CD8-positive, alpha-beta memory T cell (primary cell): ENCODE data around the gene JOSD1. TPM values are rescaled to one million over a fixed set of nuclear protein-coding genes. Genes with fewer than 3 reads are reported as not detected.

ENCODE experiments used
- CTCF ChIA-PET: fragments of 350-600 bp; sonication (Branson Sonifier 250); formaldehyde crosslinking; loops from one replicate; lab custom pipeline; 2021; ENCODE audit warnings: antibody characterized with exemption; lab: Charles Lee
- POLR2A ChIA-PET: fragments of 350-600 bp; sonication (Branson Sonifier 250); formaldehyde crosslinking; loops from one replicate; lab custom pipeline; 2021; ENCODE audit warnings: antibody characterized with exemption; lab: Charles Lee
- DNase-seq, 5 donors: peaks; one replicate each; pipeline versions ENCODE4 v3.0.0 to v3.0.0-alpha.2; 2020 to 2022; ENCODE audit warnings: mixed read lengths in 1 of 5
- H3K27ac ChIP-seq: one replicate; pipeline ENCODE4 v1.7.0; 2013; ENCODE audit warnings: low read depth, mild to moderate bottlenecking, low read length, moderate library complexity
- H3K27me3 ChIP-seq: 2 replicates; pipeline ENCODE4 v1.7.0; 2013; ENCODE audit warnings: low read length, mild to moderate bottlenecking; ENCODE audit not compliant: insufficient read depth, poor library complexity, severe bottlenecking
- H3K36me3 ChIP-seq: 2 replicates; pipeline ENCODE4 v1.7.0; 2013; ENCODE audit warnings: mild to moderate bottlenecking, low read length, moderate library complexity; ENCODE audit not compliant: insufficient read depth
- H3K4me1 ChIP-seq: 2 replicates; pipeline ENCODE4 v1.7.0; 2013; ENCODE audit warnings: mild to moderate bottlenecking, low read length, moderate library complexity; ENCODE audit not compliant: insufficient read depth
- H3K4me3 ChIP-seq: 2 replicates; pipeline ENCODE4 v1.7.0; 2013; ENCODE audit warnings: mild to moderate bottlenecking, low read length
- H3K9me3 ChIP-seq: 2 replicates; pipeline ENCODE4 v1.7.0; 2013; ENCODE audit warnings: mild to moderate bottlenecking, low read length
- H3K27ac Mint-ChIP-seq, 8 donors: one replicate each; pipeline ENCODE4 v1.8.0; 2020 to 2021; ENCODE audit warnings: mixed read lengths in 8 of 8, mild to moderate bottlenecking in 6 of 8, inconsistent platforms in 3 of 8, moderate library complexity in 3 of 8
- H3K27me3 Mint-ChIP-seq, 2 donors: one replicate each; pipeline ENCODE4 v1.8.0; 2020 to 2021; ENCODE audit warnings: mixed read lengths in 2 of 2, mild to moderate bottlenecking in 1 of 2, moderate library complexity in 1 of 2
- H3K36me3 Mint-ChIP-seq, 3 donors: one replicate each; pipeline ENCODE4 v1.8.0; 2020 to 2021; ENCODE audit warnings: mixed read lengths in 3 of 3, inconsistent platforms in 1 of 3, mild to moderate bottlenecking in 1 of 3
- H3K4me1 Mint-ChIP-seq, 3 donors: one replicate each; pipeline ENCODE4 v1.8.0; 2020 to 2021; ENCODE audit warnings: mixed read lengths in 3 of 3, inconsistent platforms in 1 of 3, mild to moderate bottlenecking in 1 of 3
- H3K4me3 Mint-ChIP-seq, 7 donors: one replicate each; pipeline ENCODE4 v1.8.0; 2020 to 2021; ENCODE audit warnings: mixed read lengths in 7 of 7, mild to moderate bottlenecking in 6 of 7, moderate library complexity in 4 of 7, inconsistent platforms in 2 of 7
- H3K9me3 Mint-ChIP-seq, 5 donors: one replicate each; pipeline ENCODE4 v1.8.0; 2020 to 2022; ENCODE audit warnings: mixed read lengths in 5 of 5, mild to moderate bottlenecking in 3 of 5, moderate library complexity in 2 of 5, inconsistent platforms in 1 of 5
- polyA plus RNA-seq: library from polyadenylated mRNA; unstranded; fragments of 300-500 nt; fragmentation: Illumina TruSeq; gene quantifications from one replicate; pipeline ENCODE4 v1.2.3, GENCODE V29; 2021
- total RNA-seq, 2 experiments: library from RNA; stranded (reverse); gene quantifications; one replicate each; pipeline ENCODE4 v1.2.3, GENCODE V29; 2021

The JOSD1 gene
- total and polyA plus RNA-seq, 3 experiments from 2014 or later = 9.3 to 96.4 (median 86.0) TPM

DNA sequence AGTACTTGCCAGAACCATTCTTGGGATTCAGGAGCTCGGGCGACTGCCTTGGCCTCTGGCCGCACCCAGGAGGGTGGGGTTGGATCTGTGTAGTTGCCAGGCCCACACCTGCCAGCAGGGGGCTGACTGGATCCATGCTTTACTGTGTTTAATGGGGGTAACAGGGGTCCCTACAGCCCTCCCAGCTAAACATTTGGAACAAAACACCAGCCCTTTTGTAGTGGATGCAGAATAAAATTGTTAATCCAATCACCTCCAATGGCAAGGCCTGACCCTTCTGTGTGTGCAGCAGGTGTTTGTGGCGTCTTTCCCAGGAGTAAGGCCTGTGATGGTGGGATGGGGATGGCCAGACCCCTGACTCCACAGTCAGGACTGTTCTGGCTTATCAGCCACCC, 32.6 kb upstream of the JOSD1 start:
- Histone ChIP-seq H3K4me1 (peaks cover 20% of the 10 kb centered on the region), H3K9me3 (no peaks in the 10 kb centered on the region), H3K4me3 (no peak overlapping the region), H3K27ac (no peak overlapping the region), H3K27me3 (no peaks in the 10 kb centered on the region), H3K36me3 (peaks cover 57% of the 10 kb centered on the region)
- Mint-ChIP-seq H3K27me3 (peaks cover 0 to 9% of the 10 kb centered on the region in 2 donors), H3K27ac (peak overlapping the region; percentile 48 to 91 (median 87)), H3K9me3 (no peaks in the 10 kb centered on the region), H3K4me1 (peaks cover 37 to 80% (median 43%) of the 10 kb centered on the region in 3 donors), H3K4me3 (peak overlapping the region in 3 of 7 donors; percentile 27 to 80 (median 37)), H3K36me3 (peaks cover 5 to 95% (median 15%) of the 10 kb centered on the region in 3 donors)
- POLR2A ChIA-PET = interaction anchor here (0.5 to 13.9 kb wide), 10 partner anchors 8 to 270 kb away, joined by 3 to 275 read pairs (median 13); partner anchors contain the start of genes GTPBP1 and SUN2
- CTCF ChIA-PET = interaction anchor here (1.2 to 7.6 kb wide), 9 partner anchors 10 to 136 kb away, joined by 5 to 83 read pairs (median 13); partner anchors contain the start of gene SUN2
- peak; percentile 28 to 75 (median 43) for DNase-seq

DNA sequence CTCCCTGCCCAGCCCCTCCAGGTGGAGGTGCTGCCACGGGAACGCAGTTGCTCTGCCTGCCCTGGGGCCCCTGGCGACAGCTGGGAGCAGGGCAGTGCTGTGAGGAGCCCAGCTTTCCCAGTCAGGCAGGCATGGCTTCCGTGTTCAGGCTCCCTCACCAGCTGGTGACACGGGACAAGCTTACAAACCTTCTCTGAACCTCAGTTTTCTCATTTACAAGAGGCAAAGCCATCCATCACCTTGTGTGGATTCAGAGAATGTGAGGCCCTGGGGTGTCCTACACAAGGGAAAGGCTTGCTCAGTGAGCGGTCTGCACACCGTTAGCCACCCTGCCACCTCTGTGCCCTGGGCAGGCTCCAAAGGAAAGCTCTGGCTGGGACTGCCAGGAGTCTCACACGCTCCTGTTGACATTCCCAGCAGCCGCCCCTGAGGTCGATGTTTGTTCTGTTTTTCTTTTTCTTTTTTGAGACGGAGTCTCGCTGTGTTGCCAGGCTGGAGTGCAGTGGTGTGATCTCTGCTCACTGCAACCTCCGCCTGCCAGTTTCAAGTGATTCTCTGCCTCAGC, 31.6 kb upstream of the JOSD1 start:
- Histone ChIP-seq H3K27ac (no peak overlapping the region), H3K4me3 (no peak overlapping the region), H3K36me3 (peaks cover 57% of the 10 kb centered on the region), H3K4me1 (peaks cover 10% of the 10 kb centered on the region), H3K27me3 (no peaks in the 10 kb centered on the region), H3K9me3 (no peaks in the 10 kb centered on the region)
- Mint-ChIP-seq H3K4me1 (peaks cover 33 to 71% (median 34%) of the 10 kb centered on the region in 3 donors), H3K27me3 (peaks cover 0 to 9% of the 10 kb centered on the region in 2 donors), H3K27ac (peak overlapping the region in 6 of 8 donors; percentile 11 to 89 (median 50)), H3K9me3 (no peaks in the 10 kb centered on the region), H3K4me3 (peak overlapping the region in 2 of 7 donors; percentile 40 to 78), H3K36me3 (peaks cover 4 to 94% (median 14%) of the 10 kb centered on the region in 3 donors)
- ChIA-PET POLR2A (interaction anchor here (0.5 to 13.9 kb wide), 8 partner anchors 8 to 393 kb away, joined by 3 to 275 read pairs (median 6); partner anchors contain the start of genes GTPBP1, SUN2 and TOMM22), CTCF (interaction anchor here (1.1 to 7.6 kb wide), 8 partner anchors 9 to 111 kb away, joined by 3 to 83 read pairs (median 22); partner anchors contain the start of genes SUN2 and TOMM22)
- no peak for DNase-seq

DNA sequence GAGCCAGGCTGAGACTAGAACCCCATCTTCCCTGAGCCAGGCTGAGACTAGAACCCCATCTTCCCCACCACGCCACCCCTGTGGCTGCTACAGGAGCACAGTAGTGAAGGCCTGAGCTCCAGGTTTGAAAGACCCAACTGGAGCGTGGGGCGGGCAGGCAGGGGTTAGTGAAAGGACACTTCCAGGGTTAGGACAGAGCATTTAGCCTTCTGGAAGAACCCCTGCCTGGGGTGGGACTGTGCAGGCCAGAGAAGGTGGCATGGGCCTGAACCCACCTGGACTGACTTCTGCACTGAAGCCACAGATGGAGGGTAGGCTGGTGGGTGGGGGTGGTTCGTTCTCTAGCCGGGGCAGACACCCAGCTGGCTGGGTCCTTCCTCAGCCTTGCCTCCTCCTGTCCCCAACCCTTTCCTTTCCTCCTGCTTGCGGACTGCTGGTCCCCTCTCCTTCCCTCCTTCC, 31.0 kb upstream of the JOSD1 start:
- Histone ChIP-seq H3K9me3 (no peaks in the 10 kb centered on the region), H3K36me3 (peaks cover 58% of the 10 kb centered on the region), H3K27me3 (no peaks in the 10 kb centered on the region), H3K27ac (no peak overlapping the region), H3K4me1 (peaks cover 8% of the 10 kb centered on the region), H3K4me3 (no peak overlapping the region)
- H3K27ac Mint-ChIP-seq = peak overlapping the region in 7 of 8 donors; percentile 2 to 88 (median 73)
- POLR2A ChIA-PET = interaction anchor here (0.5 to 13.9 kb wide), 9 partner anchors 8 to 394 kb away, joined by 3 to 275 read pairs (median 4); partner anchors contain the start of genes GTPBP1, SUN2 and TOMM22
- H3K36me3 Mint-ChIP-seq = peaks cover 0 to 94% (median 9%) of the 10 kb centered on the region in 3 donors
- H3K4me1 Mint-ChIP-seq = peaks cover 27 to 65% (median 31%) of the 10 kb centered on the region in 3 donors
- CTCF ChIA-PET = interaction anchor here (1.1 to 7.6 kb wide), 8 partner anchors 8 to 111 kb away, joined by 3 to 83 read pairs (median 22); partner anchors contain the start of genes GTPBP1, SUN2 and TOMM22
- H3K27me3 Mint-ChIP-seq = peaks cover 0 to 9% of the 10 kb centered on the region in 2 donors
- no peak for DNase-seq
- H3K4me3 Mint-ChIP-seq = peak overlapping the region in 1 of 7 donors; percentile 8
- no peaks in the 10 kb centered on the region for H3K9me3 Mint-ChIP-seq

DNA sequence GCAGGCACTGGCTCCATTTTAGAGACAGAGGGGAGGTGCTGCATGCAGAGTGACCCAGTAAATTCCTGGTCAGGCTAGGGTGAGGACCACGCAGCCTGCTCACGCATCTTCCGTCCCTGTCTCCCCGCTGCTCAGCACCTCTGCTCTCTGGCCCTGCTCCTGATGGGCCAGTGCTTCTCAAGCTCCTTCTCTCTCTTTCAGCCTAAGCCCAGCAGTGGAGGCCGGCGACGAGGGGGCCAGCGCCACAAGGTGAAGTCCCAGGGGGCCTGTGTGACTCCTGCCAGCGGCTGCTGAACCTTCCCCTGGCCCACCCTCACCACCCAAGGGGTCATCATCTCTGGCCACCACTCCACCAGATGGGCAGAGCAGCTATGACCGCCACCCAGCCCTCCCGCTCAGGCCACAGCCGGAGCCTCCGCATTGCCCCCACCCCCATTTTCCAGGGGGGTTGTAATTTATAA, 29.7 kb upstream of the JOSD1 start:
- Mint-ChIP-seq H3K27ac (peak overlapping the region in 7 of 8 donors; percentile 30 to 88 (median 73)), H3K4me3 (peak overlapping the region in 3 of 7 donors; percentile 12 to 56 (median 41)), H3K4me1 (peaks cover 26 to 53% (median 26%) of the 10 kb centered on the region in 3 donors), H3K36me3 (peaks cover 0 to 94% (median 11%) of the 10 kb centered on the region in 3 donors), H3K27me3 (peaks cover 0 to 9% of the 10 kb centered on the region in 2 donors), H3K9me3 (no peaks in the 10 kb centered on the region)
- POLR2A ChIA-PET = interaction anchor here (1.2 to 13.9 kb wide), 2 partner anchors 21 to 25 kb away, joined by 4 to 275 read pairs; partner anchors contain the start of genes GTPBP1 and SUN2
- Histone ChIP-seq H3K36me3 (peaks cover 58% of the 10 kb centered on the region), H3K9me3 (no peaks in the 10 kb centered on the region), H3K27me3 (no peaks in the 10 kb centered on the region), H3K4me1 (peaks cover under 1% of the 10 kb centered on the region), H3K4me3 (no peak overlapping the region), H3K27ac (no peak overlapping the region)
- CTCF ChIA-PET = interaction anchor here (1.5 to 7.6 kb wide), 3 partner anchors 20 to 49 kb away, joined by 4 to 83 read pairs (median 78); partner anchors contain the start of gene TOMM22
- no peak for DNase-seq

DNA sequence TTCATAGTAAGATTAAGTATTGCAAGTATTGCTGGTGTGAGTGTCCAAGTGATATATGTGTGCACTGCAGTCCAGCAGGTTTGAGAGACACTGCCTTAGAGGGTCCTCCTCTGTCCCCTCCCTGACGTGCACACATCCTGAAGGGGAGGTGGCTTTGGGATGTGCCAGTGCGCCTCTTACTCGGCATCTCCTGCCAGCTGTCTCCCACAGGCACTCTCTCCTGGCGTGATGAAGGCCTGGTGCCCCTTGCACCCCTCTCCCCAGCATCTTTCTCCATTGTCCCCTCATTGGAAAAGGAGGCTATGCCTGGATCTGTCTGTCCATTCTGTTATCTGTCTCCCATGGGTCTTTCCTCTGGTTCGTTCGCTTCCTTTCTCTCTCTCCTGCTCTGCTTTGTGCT, 29.2 kb upstream of the JOSD1 start:
- H3K36me3 Mint-ChIP-seq = peaks cover 0 to 94% (median 16%) of the 10 kb centered on the region in 3 donors
- DNase-seq = no peak
- H3K27ac ChIP-seq = no peak overlapping the region

DNA sequence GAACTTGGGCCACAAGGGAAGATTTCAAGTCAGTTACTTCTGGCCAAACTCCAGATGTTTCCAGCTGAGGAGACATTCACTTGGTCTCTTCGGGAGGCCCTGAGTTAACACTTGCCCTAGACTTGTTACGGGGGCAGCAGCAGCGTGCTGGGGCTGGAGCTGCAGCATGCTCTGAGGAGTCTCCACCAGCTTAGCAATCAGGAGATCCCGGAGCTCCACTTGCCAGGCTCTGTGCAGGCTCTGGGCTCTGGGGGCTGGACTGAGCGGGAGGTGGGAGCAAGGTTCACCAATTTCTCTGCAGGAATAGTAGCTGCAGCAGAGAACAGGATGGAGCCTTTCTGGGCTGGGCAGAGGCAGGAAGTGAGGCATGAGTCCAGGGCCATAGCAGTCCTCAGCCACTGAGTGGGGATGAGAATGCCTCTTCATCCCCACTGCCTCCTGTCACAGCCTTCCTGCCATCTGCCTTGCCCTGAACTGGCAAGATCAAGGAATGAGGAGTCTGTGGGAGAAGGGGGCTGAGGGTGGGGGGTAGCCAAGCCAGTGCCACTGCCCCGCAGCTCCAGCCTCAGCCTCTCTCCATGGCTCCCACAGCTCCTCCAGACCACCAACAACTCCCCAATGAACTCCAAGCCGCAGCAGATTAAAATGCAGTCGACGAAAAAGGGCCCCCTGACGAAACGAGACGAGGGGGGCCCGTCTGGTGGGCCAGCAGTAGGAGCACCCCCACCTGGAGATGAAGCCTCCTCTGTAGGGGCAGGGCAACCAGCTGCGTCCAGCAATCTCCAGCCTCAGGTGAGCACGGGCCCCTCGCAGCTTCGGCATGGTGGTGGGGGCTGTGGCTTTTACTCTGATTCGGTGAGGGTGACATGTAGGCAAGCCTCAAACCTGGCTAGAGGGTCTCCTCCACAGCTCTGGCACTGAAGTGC, 28.4 kb upstream of the JOSD1 start:
- ChIA-PET POLR2A (interaction anchor here (0.6 to 1.6 kb wide), 4 partner anchors 22 to 252 kb away, joined by 3 to 6 read pairs (median 4); no protein-coding TSS in a partner anchor), CTCF (interaction anchor here (1.5 to 1.6 kb wide), 2 partner anchors 37 to 47 kb away, joined by 4 to 5 read pairs; partner anchors contain the start of gene TOMM22)
- Mint-ChIP-seq H3K9me3 (no peaks in the 10 kb centered on the region), H3K4me3 (no peak overlapping the region), H3K27me3 (peaks cover 0 to 9% of the 10 kb centered on the region in 2 donors), H3K27ac (peak overlapping the region in 7 of 8 donors; percentile 24 to 88 (median 66)), H3K4me1 (peaks cover 19 to 50% (median 20%) of the 10 kb centered on the region in 3 donors), H3K36me3 (peaks cover 0 to 94% (median 14%) of the 10 kb centered on the region in 3 donors)
- no peak for DNase-seq
- Histone ChIP-seq H3K27ac (no peak overlapping the region), H3K9me3 (no peaks in the 10 kb centered on the region), H3K27me3 (no peaks in the 10 kb centered on the region), H3K4me3 (no peak overlapping the region), H3K36me3 (peaks cover 68% of the 10 kb centered on the region), H3K4me1 (peaks cover 4% of the 10 kb centered on the region)

More for the DNA sequence above, 29.2 kb upstream of the JOSD1 start:
- Mint-ChIP-seq H3K27me3 (peaks cover 0 to 9% of the 10 kb centered on the region in 2 donors), H3K4me1 (peaks cover 25 to 53% (median 26%) of the 10 kb centered on the region in 3 donors), H3K27ac (peak overlapping the region in 6 of 8 donors; percentile 27 to 88 (median 54)), H3K4me3 (peak overlapping the region in 3 of 7 donors; percentile 12 to 56 (median 41)), H3K9me3 (no peaks in the 10 kb centered on the region)
- CTCF ChIA-PET = interaction anchor here (1.5 to 1.6 kb wide), 2 partner anchors 37 to 48 kb away, joined by 4 to 5 read pairs; partner anchors contain the start of gene TOMM22
- Histone ChIP-seq H3K9me3 (no peaks in the 10 kb centered on the region), H3K36me3 (peaks cover 59% of the 10 kb centered on the region), H3K4me1 (peaks cover 4% of the 10 kb centered on the region), H3K27me3 (no peaks in the 10 kb centered on the region), H3K4me3 (no peak overlapping the region)
- POLR2A ChIA-PET = interaction anchor here (1.2 to 13.9 kb wide), 3 partner anchors 21 to 24 kb away, joined by 4 to 275 read pairs (median 6); partner anchors contain the start of genes GTPBP1 and SUN2
